DMS114 treated with DMSO at 0.1 percent for 48 hours (cell line): ENCODE measurements around the gene LTBP4.
"Not testable (repeated sequence)": the region's sequence is repeated elsewhere in the genome, so short reads cannot be mapped to it uniquely, and the experiment has no call there.

Experiments
- DNase-seq: peaks from one replicate; lab custom pipeline; 2025; ENCODE audit not compliant: unreplicated experiment; lab: John Stamatoyannopoulos, UW

Gene LTBP4

DNA sequence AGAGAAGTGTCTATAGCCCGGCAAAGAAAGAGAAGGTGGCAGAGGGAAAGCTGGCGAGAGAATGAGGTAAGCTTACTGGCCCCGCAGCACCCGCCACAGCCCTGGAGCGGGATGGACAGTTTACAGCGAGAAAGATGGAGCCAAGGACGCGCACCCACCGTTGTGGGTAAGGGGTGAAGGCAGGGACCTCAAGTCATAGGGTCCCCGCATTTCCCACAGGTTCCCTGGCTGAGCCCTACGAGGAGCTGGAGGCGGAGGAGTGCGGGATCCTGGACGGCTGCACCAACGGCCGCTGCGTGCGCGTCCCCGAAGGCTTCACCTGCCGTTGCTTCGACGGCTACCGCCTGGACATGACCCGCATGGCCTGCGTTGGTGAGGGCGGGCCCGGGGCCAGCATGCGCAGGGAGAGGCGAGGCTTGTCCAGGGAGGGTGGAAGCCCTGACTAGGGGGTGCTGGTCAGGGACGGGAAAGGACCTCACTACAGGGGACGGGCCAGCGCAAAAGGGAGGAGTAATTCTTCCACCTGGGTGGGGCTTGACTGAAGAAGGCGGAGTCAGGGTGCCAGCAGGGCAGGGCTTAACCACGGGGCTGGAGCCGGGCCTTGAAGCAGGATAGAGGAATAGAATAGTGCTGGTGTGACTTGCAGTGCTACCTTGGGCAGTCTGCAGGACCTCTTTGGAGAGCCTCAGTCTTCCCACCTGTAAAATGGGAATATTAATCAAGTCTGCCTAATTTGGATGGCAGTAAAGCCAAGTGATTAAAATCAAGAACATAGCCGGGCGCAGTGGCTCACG lies 26.5 kb downstream of the LTBP4 start:
- DNase-seq: no peak

DNA sequence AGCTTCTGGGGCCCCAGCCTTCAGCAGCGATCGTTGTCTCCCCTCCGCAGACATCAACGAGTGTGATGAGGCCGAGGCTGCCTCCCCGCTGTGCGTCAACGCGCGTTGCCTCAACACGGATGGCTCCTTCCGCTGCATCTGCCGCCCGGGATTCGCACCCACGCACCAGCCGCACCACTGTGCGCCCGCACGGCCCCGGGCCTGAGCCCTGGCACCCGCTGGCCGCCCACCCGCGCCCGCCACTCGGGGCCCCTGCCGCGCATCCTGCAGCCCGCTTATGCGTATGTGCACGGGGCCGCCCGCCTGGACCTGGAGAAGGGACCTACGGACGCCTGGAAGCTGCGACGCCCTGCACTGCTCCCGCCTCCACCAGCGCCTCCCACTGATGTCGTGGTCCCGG lies 28.2 kb downstream of the LTBP4 start:
- no peak for DNase-seq

DNA sequence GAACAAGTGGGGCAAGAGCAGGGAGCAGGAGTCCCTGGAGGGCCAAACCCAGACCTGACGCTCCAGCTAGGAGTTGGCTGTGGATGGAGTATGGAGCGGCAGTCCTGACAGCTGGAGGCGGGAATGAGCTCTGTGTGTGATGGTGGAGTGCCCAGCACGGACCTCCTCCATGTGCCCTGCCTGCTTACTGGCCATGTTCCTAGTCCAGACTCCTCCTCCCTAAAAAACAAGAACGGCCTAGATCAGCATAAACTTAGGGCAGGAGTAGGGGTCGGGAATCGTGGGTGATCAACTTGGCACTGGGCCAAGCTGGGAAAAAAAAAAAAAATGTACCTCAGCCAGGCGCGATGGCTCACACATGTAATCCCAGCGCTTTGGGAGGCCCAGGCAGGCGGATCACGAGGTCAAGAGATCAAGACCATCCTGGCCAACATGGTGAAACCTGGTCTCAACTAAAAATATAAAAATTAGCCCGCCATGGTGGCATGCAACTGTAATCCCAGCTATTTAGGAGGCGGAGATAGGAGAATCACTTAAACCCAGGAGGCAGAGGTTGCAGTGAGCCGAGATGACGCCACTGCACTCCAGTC lies 29.5 kb downstream of the LTBP4 start:
- DNase-seq: no peak

DNA sequence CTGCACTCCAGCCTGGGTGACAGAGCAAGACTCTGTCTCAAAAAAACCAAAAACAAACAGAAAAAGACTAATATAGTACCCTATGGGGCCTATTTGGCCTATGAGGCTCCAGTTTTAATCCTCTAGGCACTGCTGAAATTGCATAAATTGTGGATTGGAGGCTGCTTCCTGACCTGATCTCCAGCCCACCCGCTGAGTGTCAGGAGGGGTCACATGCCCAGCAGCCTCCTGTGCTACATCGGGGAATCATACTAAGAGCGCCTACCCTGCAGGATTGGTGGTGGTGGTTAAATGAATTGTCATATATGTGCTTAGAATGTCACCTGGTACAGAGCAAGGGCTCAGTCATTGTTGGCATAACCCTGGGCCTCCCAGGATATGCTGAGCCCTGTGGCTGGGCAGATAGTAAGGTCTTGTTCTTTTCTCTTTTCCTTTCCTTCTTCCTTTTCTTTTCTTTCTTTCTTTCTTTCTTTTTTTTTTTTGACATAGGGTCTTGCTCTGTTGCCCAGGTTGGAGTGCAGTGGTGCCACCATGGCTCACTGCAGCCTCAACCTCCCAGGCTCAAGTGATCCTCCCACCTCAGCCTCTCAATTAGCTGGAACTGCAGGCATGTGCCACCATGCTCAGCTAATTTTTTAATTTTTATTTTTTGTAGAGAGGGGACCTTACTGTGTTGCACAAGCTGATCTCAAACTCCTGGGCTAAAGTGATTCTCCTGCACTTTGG lies 31.3 kb downstream of the LTBP4 start:
- no peak for DNase-seq

DNA sequence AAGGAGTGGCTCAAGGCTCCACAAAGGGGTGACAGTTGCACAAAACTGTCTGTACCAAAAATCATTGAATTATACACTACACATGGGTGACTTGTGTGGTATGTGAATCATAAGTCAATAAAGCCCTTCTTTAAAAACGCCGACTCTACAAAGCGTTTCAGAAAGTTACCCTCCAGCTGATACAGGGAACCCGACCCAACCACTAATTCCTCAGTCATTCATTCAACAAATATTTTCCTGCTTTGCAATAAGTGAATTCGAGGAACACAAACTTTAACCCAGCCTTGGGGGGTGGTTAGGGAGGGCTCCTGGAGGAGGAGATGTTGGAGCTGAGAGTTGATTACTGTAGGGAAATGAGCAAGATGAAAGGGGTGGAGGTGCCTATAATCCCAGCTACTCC lies 32.0 kb downstream of the LTBP4 start:
- DNase-seq: no peak

DNA sequence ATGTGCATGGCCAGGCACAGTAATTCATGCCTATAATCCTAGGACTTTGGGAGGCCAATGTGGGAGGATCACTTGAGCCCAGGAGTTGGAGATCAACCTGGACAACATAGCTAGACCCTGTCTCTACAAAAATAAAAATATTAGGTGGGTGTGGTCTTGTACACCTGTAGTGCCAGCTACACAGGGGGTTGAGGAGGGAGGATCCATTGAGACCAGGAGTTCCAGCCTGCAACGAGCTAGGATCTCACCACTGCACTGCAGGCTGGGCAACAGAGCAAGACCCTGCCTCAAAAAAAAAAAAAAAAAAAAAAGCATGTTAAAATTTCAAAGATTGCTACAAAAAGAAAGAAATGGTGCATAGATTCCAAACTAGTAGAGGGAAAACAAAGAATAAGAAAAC lies 37.2 kb downstream of the LTBP4 start:
- no peak for DNase-seq

DNA sequence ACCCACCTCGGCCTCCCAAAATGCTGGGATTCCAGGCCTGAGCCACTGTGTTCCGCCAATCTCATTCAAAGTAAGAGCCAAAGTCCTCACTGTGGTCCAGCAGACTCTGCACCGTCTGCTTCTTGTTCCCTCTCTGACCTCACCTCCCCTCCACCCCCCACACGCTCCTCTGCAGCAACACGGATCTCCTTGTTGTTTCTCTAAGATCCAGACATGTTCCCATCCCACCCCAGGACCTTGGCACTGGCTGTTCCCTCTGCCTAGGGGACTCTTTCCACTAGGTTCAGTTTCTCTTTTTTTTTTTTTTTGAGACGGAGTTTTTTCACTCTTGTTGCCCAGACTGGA lies 38.4 kb downstream of the LTBP4 start:
- DNase-seq: no peak

DNA sequence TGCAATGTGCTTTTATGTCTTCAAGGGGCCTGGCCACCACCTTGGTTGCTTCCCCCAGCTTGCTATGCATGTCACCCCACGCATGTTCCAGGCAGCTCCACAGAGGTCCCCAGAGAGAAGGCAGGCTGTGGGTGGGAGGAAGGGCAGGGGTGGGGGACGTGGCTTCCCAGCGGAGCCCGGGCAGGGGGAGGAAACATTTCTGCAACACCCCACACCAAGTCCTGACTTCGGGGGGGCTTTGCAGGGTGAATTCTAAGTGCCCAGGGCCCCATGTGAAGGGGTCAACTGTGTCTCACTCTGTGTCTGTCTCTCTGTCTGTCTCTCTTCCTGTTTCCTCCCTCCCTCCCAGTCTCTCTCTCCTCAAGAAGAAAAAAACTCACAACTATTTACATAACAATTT lies 39.6 kb downstream of the LTBP4 start:
- DNase-seq: no peak

DNA sequence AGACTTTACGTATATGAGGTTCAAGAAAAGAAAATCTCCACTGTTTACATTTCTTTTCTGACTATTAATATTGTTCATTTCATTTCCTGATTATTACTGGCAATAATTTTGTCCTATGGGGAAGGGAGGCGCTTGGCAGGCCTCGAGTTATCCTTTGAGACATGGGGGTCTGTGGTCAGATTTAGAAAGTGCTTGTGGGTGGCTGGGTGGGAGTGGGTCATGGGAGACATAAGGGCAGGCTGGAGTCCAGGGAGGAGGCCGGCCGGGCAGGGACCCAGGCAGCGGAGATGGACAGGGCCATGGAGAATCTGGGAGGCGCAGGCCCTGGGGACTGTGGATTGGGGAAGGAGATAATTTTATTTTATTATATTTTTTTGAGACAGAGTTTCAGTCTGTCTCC lies 40.1 kb downstream of the LTBP4 start:
- DNase-seq: no peak

DNA sequence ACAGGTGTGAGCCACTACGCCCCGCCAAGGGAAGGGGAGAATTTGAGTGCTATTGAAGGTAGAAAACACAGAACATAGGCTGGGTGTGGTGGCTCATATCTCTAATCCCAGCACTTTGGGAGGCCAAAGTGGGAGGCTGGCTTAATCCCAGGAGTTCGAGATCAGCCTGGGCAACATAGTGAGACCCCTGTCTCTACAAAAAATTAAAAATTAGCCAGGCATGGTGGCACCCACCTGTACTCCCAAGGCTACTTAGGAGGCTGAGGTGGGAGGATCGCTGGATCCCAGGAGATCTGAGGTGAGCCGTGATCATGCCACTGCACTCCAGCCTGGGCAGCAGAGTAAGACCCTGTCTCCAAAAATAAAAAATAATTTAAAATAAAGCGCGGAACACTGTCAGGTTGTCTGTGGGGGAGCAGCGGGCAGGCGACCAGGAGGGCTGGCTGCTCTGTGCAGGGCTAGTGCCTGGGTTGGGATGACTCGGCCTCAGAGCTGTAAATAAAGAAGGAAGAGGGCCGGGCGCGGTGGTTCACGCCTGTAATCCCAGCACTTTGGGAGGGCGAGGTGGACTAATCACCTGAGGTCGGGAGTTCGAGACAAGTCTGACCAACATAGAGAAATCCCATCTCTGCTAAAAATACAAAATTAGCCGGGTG lies 41.0 kb downstream of the LTBP4 start:
- no peak for DNase-seq

DNA sequence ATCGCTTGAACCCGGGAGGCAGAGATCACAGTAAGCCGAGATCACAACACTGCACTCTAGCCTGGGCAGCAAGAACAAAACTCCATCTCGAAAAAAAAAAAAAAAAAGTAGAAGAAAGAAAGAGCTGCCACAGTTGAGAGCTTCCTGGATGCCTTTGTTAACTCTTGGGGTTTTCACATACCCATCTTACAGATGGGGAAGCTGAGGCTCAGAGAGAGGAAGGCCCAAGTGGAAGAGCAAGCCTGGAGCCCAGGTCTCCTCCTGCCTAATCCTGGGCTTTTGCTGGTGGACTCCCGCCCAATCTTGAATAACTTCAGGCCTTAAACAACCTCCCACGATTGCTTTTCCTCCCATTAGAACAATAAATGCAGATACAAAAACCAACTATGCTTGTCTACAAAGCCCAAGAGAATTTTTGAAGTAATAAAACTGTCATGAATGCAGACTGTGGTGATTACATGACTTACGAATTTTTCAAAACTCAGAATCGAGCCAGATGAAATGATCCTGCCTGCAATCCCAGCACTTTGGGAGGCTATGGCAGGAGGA lies 41.7 kb downstream of the LTBP4 start:
- DNase-seq: no peak

DNA sequence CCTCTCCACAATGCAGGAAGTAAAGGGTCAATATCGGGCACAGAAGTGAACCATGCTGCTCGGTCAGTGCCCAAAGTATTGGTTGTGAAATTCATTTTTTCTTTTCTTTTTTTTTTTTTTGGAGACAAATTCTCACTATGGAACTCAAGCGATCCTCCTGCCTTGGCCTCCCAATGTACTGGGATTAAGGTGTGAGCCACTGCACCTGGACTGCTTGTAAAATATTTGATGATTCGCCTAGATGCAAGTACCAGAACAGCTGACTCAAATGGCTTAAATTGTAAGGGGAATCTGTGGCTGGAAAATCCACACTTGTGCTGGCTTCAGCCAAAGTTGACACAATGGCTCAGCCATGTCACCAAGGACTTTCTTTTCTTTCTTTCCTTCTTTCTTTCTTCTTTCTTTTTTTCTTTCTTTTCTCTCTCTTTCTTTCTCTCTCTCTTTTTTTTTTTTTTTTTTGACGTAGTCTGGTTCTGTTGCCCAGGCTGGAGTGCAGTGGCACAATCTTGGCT lies 45.6 kb downstream of the LTBP4 start:
- no peak for DNase-seq

DNA sequence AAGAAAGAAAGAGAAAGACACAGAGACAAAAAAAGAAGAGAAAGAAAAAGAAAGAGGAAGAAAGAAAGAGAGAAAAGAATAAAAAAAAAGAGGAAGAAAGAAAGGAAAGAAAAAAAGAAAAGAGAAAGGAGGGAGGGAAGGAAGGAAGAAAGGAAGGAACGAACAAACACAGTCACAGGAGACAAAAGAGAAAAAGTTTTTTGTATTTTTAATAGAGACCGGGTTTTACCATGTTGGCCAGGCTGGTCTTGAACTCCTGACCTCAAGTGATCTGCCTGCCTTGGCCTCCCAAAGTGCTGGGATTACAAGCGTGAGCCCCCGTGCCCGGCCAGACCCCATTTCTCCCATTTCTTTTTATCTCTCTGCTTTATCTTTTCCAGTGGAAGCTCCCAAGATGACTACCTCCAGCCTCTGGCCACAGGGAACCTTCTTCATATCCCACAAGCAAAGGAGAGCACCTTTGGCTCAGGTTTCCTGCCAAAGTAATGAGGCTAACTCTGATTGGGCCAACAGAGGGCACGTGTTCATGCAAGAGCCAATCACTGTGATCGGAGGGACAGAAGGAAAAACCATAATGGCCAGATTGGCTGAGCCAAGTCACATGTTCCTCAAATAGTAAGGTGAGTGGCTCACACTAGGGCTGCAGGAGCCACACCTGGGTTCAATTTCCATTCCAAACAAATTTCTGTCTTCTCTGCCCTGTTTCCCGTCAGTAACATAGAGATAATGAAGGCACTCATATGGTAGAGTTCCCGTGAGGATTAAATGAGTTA lies 48.9 kb downstream of the LTBP4 start:
- DNase-seq: not testable (repeated sequence)

DNA sequence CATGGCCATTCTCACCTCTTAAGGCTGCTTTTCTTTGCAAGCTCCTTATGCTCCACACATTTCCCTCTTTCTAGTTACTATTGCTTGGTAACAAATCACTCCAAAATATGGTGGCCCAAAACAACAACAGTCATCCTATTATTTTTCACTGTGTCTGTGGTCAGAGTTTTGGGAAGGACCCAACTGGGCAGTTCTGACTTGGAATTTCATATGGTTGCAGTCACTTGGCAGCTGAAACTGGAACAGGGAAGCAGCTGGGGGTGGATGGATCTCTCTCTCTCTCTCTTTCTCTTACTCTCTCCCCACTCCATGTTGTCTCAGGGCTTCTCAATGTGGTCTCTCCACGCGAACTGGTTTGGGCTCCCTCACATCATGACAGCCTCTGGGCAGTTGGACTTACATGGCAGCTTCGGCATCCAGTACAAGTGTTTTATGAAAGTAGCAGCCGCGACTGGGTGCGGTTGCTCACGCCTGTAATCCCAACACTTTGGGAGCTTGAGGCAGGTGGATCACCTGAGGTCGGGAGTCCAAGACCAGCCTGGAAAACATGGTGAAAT lies 49.7 kb downstream of the LTBP4 start:
- no peak for DNase-seq

DNA sequence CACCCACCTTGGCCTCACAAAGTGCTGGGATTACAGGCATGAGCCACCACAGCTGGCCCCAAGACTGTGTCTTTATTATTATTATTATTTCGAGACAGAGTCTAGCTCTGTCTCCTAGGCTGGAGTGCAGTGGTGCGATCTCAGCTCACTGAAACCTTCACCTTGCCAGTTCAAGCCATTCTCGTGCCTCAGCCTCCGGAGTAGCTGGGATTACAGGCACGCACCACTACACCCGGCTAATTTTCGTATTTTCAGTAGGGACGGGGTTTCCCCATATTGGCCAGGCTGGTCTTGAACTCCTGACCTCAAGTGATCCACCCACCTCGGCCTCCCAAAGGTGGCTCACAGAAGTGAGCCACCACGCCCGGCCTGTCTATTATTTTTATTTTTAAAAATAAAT lies 51.1 kb downstream of the LTBP4 start:
- DNase-seq: not testable (repeated sequence)

DNA sequence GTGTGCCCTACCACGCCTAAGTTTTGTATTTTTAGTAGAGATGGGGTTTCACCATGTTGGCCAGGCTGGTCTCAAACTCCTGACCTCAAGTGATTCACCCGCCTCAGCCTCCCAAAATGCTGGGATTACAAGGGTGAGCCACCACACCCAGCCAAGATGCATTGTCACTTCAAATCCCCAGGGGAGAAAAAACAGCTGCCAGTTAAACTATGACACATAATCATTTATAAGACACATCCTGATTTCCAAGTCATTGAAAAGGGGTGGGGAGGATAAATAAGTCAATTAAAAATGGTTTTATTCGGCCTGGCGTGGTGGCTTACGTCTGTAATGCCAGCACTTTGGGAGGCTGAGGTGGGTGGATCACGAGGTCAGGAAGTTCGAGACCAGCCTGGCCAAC lies 54.5 kb downstream of the LTBP4 start:
- not testable (repeated sequence) for DNase-seq

DNA sequence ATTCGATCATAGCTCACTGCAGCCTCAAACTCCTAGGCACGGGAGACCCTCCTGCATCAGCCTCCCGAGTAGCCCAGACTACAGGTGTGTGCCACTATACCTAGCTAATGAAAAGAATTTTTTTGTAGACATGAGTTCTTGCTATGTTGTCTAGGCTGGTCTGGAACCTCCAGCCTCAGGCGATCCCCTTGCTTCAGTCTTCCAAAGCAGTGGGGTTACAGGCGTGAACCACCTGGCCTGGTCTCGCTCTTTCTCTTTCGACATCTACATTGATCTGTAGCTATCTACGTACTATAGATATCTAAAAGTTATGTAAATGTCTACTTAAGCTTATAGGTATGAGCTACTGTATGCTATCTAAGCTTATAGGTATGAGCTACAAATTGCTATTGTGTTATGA lies 56.9 kb downstream of the LTBP4 start:
- no peak for DNase-seq

DNA sequence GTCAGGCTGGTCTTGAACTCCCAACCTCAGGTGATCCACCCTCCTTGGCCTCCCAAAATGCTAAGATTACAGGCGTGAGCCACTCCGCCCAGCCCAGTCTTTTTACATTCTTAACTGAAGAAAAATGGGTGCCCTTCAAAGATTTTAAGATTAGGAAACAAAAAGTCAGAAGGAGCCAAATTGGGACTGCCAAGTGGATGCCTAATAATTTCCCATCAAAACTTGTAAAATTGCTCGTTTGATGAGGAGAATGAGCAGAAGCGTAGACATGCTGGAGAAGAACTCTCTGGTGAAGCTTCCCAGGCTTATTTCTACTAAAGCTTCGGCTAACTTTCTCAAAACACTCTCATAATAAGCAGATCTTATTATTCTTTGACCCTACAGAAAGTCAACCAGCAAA lies 57.9 kb downstream of the LTBP4 start:
- DNase-seq: no peak

DNA sequence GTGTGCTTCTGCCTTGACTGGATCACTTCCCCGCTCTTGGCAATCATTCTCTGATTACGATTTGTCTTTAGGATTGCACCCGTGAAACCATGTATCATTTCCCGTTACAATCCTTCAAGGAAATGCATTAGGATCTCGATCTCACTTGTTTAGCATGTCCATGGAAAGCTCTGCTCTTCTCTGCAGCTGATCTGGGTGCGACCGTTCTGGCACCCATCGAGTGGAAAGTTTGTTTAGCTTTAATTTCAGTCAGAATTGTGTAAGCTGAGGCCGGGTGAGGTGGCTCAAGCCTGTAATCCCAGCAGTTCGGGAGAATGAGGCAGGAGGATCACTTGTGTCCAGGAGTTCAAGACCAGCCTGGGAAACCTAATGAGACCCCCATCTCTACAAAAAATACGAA lies 58.4 kb downstream of the LTBP4 start:
- DNase-seq: no peak

DNA sequence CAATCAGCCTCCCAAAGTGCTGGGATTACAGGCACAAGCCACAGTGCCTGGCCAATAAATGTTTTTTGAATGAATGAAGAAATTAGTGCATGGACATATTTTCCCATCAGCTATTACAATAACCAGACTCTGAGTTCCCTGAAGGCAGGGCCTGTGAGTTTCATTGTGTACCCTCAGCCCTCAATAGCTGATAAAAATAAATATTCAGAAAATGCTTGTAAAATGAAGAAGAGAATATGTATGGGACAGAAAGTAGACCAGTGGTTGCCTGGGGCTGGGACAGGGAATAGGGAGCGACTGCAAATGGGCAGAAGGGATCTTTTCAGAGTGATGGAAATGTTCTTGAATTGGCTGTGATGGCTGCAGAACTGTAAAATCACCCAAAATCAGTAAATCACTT lies 60.4 kb downstream of the LTBP4 start:
- DNase-seq: no peak
